HG03045 (cell line): ENCODE measurements around the gene WDR73.

Experiments
- ATAC-seq: cut with Tn5 transposase; IDR thresholded peaks from one replicate; pipeline ENCODE4 v1.9.1; 2021; ENCODE audit warnings: mild to moderate bottlenecking, moderate library complexity; ENCODE audit not compliant: unreplicated experiment

Gene WDR73

GRCh38 chr15:84621358-84621979, 32.6 kb downstream of the WDR73 start:
- no peak for ATAC-seq

- no peak for ATAC-seq
Observed at GRCh38 chr15:84620626-84621025, 33.5 kb downstream of the WDR73 start.

DNA sequence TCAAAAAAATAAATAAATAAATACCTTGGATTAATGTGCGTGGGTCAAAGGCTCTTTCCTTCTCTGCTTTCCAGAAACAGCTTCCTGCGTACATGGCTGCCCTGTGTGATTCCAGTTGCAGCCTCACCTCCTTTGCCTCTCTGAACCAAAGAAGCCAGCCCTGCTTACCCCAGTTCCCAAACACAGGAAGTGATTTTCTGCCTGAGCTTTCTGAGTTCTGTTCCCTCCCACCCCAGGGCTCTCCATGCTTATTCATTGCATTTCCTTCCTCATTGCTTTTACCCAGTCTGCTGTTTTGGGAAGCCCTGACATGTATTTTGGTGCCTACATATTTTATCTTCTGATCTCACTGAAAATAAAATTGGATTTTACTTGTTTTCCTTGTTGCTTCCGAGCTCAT, 37.8 kb downstream of the WDR73 start:
- ATAC-seq: no peak

DNA sequence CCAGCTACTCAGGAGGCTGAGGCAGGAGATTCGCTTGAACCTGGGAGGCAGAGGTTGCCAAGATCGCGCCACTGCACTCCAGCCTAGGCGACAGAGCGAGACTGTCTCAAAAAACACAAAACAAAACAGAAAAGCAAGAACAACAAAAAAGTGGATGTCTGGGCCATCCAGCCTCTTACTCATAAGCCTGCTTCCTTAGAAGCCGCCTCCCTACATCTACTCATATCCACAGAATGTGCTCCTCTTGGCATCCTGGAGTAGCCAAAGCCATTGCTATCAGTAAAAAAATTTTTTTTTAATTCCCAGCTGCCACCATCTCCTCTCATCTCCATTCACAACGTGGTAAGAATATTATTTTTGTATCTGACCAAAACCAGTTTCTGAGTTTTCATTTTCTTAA, 42.5 kb downstream of the WDR73 start:
- ATAC-seq: no peak

DNA sequence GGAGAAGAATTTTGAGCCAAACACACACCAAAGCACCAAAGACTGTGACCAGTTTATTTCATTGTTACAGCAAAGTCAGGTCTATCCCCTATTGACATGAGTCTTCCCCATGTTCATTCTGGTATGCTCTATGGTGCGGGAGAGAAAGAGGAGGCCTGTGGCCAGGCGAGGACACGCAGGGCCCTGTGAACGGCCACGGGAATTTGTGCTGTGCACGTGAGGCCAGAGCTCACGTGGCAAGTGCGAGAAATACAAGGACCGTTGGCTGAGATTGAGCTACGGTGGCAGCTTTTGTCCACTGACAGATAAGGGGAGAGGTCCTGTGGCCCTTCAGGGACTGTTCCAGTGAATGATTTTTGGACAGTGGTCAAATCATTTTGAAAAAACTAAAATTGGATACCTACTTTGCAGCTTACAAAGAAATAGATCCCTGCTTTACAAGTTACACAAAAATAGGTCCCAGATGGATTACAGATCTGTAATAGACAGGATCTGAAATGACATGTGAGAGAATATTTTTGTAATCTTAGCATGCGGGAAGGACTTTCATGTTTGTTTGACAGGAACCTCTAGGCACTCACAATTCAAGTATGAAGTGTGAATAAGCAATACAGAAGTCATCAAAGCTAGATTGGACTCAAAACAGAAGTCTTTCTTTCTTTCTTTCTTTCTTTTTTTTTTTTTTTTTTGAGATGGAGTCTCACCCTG, 44.1 kb downstream of the WDR73 start:
- ATAC-seq: no peak

GRCh38 chr15:84608707-84609284, 45.3 kb downstream of the WDR73 start:
- no peak for ATAC-seq

- ATAC-seq: no peak
Observed at GRCh38 chr15:84606653-84607120, 47.4 kb downstream of the WDR73 start.

DNA sequence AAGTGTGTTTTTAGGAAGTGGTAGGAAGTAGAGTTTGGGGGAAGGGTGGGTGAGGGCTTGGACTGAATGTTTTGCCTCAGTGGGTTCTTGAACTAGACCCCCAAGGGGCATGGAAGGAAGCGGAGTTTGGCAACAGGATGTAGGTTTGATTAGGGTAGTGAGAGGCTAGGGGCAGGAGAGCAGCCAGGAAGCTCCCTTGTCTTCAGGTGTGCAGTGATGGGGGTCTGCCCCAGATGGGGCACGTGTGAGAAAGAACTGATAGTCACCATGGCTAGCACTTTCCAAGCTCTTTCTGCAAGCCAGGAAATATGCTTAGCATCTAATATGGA, 48.6 kb downstream of the WDR73 start:
- ATAC-seq: no peak

DNA sequence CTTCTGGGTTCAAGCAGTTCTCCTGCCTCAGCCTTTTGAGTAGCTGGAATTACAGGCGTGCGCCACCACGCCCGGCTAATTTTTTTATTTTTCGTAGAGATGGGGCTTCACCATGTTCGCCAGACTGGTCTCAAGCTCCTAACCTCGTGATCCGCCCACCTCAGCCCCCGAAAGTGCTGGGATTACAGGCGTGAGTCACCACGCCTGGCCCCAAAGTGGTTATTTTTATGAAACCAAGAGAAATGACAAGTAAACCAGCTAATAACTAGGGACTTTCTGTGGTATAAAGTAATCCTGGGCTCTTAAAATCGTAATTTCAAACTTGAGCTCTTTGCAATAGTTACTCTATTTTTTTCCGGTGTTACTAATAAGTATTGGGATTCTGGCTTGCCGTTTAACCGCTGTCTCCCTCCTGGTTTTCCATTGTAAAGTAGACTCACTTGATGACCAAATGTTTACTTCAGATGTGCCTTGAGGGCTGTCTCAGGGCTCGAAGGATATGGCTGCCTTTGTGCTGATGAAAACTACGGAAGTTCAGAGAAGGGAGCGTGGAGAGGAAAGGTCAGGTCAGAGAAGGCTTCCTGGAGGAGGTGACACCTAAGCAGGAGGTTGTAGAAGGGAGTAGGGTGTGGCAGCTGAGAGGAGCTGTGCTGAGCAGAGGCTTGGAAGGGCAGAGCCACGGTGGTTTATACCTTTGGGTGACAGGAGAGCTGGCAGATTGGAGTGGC, 49.1 kb downstream of the WDR73 start:
- no peak for ATAC-seq

DNA sequence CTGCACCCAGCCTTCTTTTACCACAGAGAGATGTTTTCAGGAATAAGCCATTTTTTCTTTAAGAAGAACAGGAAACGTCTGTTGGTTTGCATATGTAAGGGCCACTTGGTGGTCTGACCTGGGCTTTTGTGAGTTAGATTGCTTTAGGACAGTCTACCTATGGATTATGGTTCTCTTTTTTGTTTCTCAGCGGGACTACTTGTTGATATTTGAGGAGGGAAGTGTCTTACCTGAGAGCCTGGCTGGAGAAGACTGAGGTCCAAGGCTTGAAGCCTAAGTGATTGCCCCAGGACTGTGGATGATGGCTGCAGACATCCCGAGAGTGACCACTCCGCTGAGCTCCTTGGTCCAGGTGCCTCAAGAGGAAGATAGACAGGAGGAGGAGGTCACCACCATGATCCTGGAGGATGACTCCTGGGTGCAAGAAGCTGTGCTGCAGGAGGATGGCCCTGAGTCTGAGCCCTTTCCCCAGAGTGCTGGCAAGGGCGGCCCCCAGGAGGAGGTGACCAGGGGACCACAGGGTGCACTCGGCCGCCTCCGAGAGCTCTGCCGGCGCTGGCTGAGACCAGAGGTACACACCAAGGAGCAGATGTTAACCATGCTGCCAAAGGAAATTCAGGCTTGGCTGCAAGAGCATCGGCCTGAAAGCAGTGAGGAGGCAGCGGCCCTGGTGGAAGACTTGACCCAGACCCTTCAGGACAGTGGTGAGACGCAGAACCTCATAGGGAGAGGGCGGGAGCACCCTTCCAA, 50.3 kb downstream of the WDR73 start:
- no peak for ATAC-seq

GRCh38 chr15:84601555-84601838, 52.6 kb downstream of the WDR73 start:
- ATAC-seq: no peak

DNA sequence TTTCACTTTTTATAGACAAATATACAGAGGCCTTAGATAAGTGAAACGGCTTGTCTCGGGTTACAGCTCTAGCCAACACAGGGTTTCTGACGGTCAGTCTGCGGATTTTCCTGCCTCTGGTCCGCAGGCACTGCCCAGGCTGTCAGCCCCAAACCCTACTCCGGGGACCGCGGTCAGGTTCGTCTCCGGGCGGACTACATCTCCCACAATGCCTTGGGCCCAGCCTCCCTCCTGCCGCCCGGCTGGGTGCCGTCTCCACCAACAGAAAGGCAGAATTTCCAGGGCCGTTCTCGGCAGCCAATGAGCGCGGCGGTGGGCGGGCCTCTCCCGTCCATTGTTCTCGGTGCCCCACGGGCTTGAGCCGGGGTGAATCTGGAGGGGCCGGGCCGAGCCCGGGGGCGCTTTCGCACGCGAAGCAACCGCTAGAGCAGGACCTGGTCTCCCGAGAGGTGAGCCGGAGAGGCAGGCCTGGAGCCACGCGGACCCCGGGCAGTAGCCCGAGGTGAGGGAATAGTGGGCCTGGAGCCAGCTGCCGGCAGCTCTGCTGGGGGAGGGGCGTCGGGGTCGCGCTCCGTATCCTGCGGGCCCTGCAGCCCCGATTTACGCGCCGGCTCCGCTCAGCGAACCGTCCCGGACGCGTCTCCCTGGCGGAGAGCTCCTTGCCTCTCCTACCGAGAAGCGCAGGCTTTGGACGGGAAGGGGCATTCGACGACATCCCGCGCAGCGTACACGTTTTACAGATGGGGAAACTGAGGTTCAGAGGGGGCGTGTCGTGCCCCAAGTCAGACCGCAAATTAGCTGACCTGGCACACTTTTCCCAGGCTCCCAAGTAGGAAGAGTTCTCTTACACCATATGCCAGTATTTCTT, 53.2 kb downstream of the WDR73 start, which contains the start of gene ZSCAN2:
TSS of gene ZSCAN2 (plus strand) at position 323 of the 868 bp plus-strand sequence. CDS start 2,919 bp downstream, outside the sequence.
- ATAC-seq: peak; percentile 97

- peak; percentile 8 for ATAC-seq
Observed at GRCh38 chr15:84600331-84600686, 53.8 kb downstream of the WDR73 start.

DNA sequence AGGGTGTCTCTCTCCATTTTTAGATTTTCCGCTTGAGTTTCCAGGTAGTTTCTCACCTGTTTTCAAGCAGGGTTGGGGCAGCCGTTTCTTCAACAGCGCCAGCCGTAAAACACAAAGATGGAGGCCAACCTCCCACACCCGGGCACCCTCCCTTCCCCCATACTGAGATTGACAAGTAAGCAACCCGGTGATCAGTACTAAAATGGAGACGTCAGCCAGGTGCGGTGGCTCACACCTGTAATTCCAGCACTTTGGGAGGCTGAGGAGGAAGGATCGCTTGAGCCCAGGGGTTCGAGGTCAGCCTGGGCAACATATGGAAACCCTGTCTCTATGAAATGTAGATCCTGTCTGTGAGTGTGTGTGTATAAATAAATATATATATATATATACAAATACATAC, 54.2 kb downstream of the WDR73 start:
- no peak for ATAC-seq

DNA sequence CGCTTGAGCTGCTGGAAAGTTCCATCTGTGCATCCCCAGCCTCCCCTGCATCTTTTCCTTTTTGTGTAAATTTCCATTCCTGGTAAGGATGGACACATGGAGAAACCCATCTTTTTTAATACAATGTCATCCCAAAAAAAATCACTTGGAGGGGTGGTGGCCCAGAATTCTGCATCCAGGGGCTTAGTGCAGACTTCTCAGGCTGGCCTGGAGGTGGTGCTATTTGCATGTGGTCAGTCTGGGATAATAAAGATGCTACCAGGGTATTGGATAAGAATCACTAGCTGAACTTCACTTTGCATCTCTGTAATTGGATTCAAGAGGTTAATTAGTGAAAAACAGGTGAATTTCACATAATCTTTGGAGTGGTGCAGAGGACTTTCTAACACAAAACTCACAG, 55.1 kb downstream of the WDR73 start:
- ATAC-seq: no peak

DNA sequence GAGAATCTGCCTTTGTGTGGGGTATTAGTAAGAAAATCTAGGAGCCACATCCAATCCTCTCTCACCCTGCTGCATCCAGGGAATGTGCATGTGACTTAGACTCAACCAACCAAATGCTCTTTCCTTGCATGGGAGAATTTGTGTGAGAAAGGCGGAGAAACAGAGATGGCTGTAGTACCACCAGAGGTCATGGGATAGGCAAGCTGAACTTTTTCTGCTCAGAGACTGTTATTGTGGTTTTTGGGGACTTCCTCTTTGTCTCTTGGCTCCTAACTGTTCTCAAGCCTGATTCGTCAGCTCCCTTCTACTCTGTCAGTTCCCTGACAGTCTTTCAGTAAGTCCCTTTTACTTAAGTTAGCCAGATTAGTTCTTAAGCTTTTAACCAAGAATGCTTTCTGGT, 55.8 kb downstream of the WDR73 start:
- no peak for ATAC-seq

GRCh38 chr15:84597296-84597695, 56.8 kb downstream of the WDR73 start:
- no peak for ATAC-seq

- no peak for ATAC-seq
Observed at GRCh38 chr15:84595660-84596059, 58.4 kb downstream of the WDR73 start.

DNA sequence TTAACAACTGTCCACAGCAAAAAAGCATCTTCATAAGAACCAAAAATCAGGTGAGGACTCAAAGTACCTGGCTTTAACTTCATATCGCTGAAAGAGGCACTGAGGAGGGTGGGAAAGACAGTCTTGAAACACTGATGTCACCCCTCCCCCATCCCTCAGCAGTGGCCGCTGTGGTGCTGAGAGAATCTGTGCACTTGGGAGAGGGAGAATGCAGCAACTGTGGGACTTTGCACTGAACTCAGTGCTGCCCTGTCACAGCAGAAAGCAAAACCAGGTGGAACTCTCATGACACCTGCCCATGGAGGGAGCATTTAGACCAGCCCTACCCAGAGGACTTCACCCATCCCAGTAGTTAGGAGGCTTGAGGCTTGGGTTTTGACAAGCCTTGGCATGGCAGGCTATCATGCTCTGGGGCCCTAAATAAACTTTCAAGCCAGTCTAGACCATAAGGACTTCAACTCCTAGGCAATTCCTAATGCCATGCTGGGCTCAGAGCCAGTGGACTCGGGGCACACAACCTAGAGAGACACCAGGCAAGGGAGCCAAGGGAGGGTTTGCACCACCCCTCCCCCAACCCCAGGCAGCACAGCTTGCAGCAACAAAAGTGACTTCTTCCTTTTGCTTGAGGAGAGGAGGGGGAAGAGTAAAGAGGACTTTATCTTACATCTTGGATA, 59.3 kb downstream of the WDR73 start:
- ATAC-seq: no peak

DNA sequence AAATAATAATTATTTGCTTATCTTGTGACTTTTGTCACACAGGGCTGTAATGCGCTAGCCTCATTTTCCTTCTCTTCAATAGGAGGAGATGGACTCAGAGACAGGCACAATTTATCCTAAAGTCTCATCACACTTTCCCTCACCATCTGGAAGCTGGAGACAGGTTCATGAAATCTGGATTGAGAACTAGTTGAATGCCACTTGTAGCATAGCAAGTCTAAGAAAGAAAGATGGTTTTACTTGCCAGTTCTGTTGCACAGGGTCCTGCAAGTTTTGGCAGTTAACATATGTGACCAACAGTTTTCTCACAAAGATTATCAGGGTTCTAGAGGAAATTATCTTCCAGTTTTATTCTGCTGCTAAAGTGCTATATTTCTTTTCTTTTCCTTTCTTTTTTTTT, 62.3 kb downstream of the WDR73 start:
- ATAC-seq: no peak
